Measurements from ENCODE around the gene AGAP1. TPM values are rescaled to one million over a fixed set of nuclear protein-coding genes. Genes with fewer than 3 reads are reported as not detected.

AGAP1 gene
- total RNA-seq, 2 experiments from 2014 or later = 2.4 to 4.5 TPM

GRCh38 chr2:235983016-235983415 lies 489.2 kb downstream of the AGAP1 start:
- Mint-ChIP-seq H3K4me3 (no peak overlapping the region), H3K27ac (no peak overlapping the region), H3K27me3 (no peaks in the 10 kb centered on the region), H3K36me3 (no peaks in the 10 kb centered on the region), H3K4me1 (no peaks in the 10 kb centered on the region), H3K9me3 (no peaks in the 10 kb centered on the region)
- POLR2A ChIA-PET = no interaction called here
- ATAC-seq (ENCODE audit: low read depth) (no peak), DNase-seq (no peak)

- Mint-ChIP-seq H3K9me3 (peaks cover 3% of the 10 kb centered on the region), H3K4me1 (no peaks in the 10 kb centered on the region), H3K36me3 (no peaks in the 10 kb centered on the region), H3K27ac (no peak overlapping the region), H3K4me3 (no peak overlapping the region), H3K27me3 (no peaks in the 10 kb centered on the region)
- DNase-seq (no peak), ATAC-seq (ENCODE audit: low read depth) (no peak)
- POLR2A ChIA-PET = no interaction called here
Observed at GRCh38 chr2:235984552-235984951, 490.7 kb downstream of the AGAP1 start.

- ATAC-seq (ENCODE audit: low read depth) (no peak), DNase-seq (no peak)
- POLR2A ChIA-PET = no interaction called here
- Mint-ChIP-seq H3K9me3 (peaks cover 3% of the 10 kb centered on the region), H3K4me3 (no peak overlapping the region), H3K27ac (no peak overlapping the region), H3K27me3 (no peaks in the 10 kb centered on the region), H3K36me3 (no peaks in the 10 kb centered on the region), H3K4me1 (no peaks in the 10 kb centered on the region)
Observed at GRCh38 chr2:235986361-235986760, 492.5 kb downstream of the AGAP1 start.

DNA sequence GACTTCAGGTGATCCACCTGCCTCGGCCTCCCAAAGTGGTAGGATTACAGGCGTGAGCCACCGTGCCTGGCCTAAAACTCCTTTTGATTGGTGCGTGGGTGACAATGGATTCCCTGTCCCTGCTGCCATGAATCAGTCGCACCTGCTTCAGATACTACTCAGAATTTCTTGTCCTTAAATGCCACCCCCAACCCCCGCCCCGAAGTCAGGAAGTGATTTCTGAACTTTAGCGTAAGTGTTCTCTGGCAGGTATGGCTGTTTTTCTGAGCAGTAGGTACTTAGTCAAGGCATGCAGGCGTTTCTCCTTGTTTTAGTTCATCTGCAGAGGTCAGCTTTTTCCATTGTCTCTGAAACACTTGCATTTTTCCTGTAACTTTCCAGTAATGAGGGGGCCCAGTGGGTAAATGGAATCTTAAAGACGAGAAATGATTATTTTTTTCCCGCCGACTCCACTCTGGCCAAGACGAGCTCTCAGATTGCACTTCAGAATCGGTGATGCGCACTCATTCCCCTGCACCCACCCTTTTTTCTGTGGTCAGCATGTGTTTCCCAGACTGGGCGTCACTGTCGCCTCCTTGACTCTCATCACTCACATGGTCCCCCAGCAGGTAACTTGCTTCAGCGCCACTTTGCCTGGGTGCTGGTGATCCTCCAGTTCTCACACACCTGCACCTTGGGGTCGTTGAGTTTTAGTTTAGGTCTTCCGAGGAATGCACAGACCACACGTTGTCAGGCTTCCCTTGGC lies 494.6 kb downstream of the AGAP1 start:
- H3K4me3 Mint-ChIP-seq = no peak overlapping the region
- DNase-seq = no peak
- H3K27ac Mint-ChIP-seq = no peak overlapping the region
- no peaks in the 10 kb centered on the region for H3K27me3 Mint-ChIP-seq
- no peaks in the 10 kb centered on the region for H3K36me3 Mint-ChIP-seq
- no peak for ATAC-seq (ENCODE audit: low read depth)
- peaks cover 3% of the 10 kb centered on the region for H3K9me3 Mint-ChIP-seq
- POLR2A ChIA-PET = no interaction called here
- no peaks in the 10 kb centered on the region for H3K4me1 Mint-ChIP-seq

- H3K36me3 Mint-ChIP-seq = no peaks in the 10 kb centered on the region
- ATAC-seq (ENCODE audit: low read depth) (no peak), DNase-seq (no peak)
- H3K27me3 Mint-ChIP-seq = no peaks in the 10 kb centered on the region
- no peaks in the 10 kb centered on the region for H3K4me1 Mint-ChIP-seq
- POLR2A ChIA-PET = no interaction called here
- no peak overlapping the region for H3K27ac Mint-ChIP-seq
- no peak overlapping the region for H3K4me3 Mint-ChIP-seq
- H3K9me3 Mint-ChIP-seq = peaks cover 3% of the 10 kb centered on the region
Observed at GRCh38 chr2:235989591-235989990, 495.7 kb downstream of the AGAP1 start.

DNA sequence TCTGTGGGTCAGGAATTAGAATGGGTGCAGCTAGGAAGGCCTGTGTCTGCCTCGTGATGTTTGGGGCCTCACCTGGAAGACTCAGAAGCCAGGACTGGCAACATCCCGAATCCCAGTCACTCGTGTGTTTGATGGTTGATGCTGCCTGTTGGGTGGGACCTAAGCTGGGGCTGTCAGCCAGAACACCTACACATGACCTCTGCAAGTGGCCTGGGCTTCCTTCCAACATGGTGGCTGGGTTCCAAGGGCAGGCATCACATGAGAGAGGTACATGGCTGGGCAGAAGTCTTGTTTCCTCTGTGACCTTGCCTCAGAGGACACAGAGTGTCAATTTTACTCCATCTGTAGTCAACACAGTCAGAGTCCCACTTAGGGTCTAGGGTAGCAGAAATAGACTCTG lies 496.5 kb downstream of the AGAP1 start:
- Mint-ChIP-seq H3K27ac (no peak overlapping the region), H3K36me3 (no peaks in the 10 kb centered on the region), H3K9me3 (peaks cover 3% of the 10 kb centered on the region), H3K4me3 (no peak overlapping the region), H3K27me3 (no peaks in the 10 kb centered on the region), H3K4me1 (no peaks in the 10 kb centered on the region)
- DNase-seq (no peak), ATAC-seq (ENCODE audit: low read depth) (no peak)
- POLR2A ChIA-PET = no interaction called here

GRCh38 chr2:235992024-235992423 lies 498.2 kb downstream of the AGAP1 start:
- ATAC-seq (ENCODE audit: low read depth) = no peak
- no peaks in the 10 kb centered on the region for H3K27me3 Mint-ChIP-seq
- H3K36me3 Mint-ChIP-seq = no peaks in the 10 kb centered on the region
- no peak for DNase-seq
- H3K9me3 Mint-ChIP-seq = peaks cover 3% of the 10 kb centered on the region
- H3K27ac Mint-ChIP-seq = no peak overlapping the region
- H3K4me1 Mint-ChIP-seq = no peaks in the 10 kb centered on the region
- POLR2A ChIA-PET = no interaction called here
- H3K4me3 Mint-ChIP-seq = no peak overlapping the region

- H3K4me1 Mint-ChIP-seq = no peaks in the 10 kb centered on the region
- H3K36me3 Mint-ChIP-seq = no peaks in the 10 kb centered on the region
- no peaks in the 10 kb centered on the region for H3K9me3 Mint-ChIP-seq
- ATAC-seq (ENCODE audit: low read depth) (no peak), DNase-seq (no peak)
- peaks cover 4% of the 10 kb centered on the region for H3K27me3 Mint-ChIP-seq
- H3K4me3 Mint-ChIP-seq = no peak overlapping the region
- H3K27ac Mint-ChIP-seq = no peak overlapping the region
- POLR2A ChIA-PET = no interaction called here
Observed at GRCh38 chr2:235996419-235996818, 502.6 kb downstream of the AGAP1 start.

DNA sequence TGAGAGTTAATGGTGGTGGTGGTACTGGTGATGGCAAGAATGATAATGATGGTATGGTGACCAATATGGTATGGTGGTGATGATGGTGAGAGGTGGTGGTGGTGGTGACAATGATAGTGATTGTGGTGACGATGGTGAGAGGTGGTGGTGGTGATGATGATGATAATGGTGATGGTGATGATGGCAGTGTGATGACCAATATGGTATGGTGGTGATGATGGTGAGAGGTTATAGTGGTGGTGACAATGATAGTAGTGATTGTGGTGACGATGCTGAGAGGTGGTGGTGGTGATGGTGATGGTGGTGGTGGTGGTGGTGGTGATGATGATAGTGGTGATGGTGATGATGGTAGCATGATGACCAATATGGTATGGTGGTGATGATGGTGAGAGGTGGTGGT lies 505.2 kb downstream of the AGAP1 start:
- DNase-seq (no peak), ATAC-seq (ENCODE audit: low read depth) (no peak)
- H3K4me3 Mint-ChIP-seq = no peak overlapping the region
- H3K27ac Mint-ChIP-seq = no peak overlapping the region
- H3K27me3 Mint-ChIP-seq = peaks cover 4% of the 10 kb centered on the region
- POLR2A ChIA-PET = no interaction called here
- no peaks in the 10 kb centered on the region for H3K4me1 Mint-ChIP-seq
- no peaks in the 10 kb centered on the region for H3K36me3 Mint-ChIP-seq
- no peaks in the 10 kb centered on the region for H3K9me3 Mint-ChIP-seq

DNA sequence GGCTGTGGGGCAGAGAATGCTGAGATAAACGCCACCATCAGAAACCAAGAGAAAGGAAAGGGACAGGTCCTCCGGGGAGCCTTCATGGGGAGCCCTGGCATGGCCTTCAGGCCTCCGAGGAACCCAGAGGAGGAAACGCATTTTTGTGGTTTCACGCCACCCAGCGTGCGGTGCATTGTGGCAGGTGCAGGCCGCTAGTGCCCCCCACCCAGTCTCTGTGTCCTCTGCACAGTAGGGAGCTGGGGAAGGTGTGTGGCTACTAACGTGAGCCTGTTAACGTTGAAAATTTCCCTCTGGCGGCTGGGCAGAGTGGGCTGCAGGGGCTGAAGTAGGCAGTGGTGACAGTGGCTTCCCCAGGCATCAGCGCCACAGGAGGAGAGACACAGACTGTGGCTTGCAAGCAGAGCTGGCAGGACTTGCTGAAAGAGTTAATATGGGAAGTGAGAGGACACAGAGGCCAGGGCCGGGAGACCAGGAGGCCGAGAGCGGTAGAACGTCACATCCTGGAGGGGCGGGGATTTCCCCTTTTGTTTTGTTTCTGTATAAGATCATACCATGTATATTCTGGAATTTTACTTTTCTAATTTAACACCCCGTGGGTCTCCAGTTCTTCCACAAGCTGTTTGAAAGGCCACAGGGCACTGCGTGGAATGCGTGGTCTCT lies 507.5 kb downstream of the AGAP1 start:
- ATAC-seq (ENCODE audit: low read depth) (no peak), DNase-seq (no peak)
- H3K27me3 Mint-ChIP-seq = peaks cover 4% of the 10 kb centered on the region
- POLR2A ChIA-PET = no interaction called here
- no peak overlapping the region for H3K27ac Mint-ChIP-seq
- no peak overlapping the region for H3K4me3 Mint-ChIP-seq
- no peaks in the 10 kb centered on the region for H3K36me3 Mint-ChIP-seq
- no peaks in the 10 kb centered on the region for H3K4me1 Mint-ChIP-seq
- H3K9me3 Mint-ChIP-seq = no peaks in the 10 kb centered on the region

GRCh38 chr2:236001854-236002253 lies 508.0 kb downstream of the AGAP1 start:
- DNase-seq (no peak), ATAC-seq (ENCODE audit: low read depth) (no peak)
- Mint-ChIP-seq H3K4me3 (no peak overlapping the region), H3K27me3 (peaks cover 4% of the 10 kb centered on the region), H3K4me1 (no peaks in the 10 kb centered on the region), H3K27ac (no peak overlapping the region), H3K9me3 (no peaks in the 10 kb centered on the region), H3K36me3 (no peaks in the 10 kb centered on the region)
- POLR2A ChIA-PET = no interaction called here

DNA sequence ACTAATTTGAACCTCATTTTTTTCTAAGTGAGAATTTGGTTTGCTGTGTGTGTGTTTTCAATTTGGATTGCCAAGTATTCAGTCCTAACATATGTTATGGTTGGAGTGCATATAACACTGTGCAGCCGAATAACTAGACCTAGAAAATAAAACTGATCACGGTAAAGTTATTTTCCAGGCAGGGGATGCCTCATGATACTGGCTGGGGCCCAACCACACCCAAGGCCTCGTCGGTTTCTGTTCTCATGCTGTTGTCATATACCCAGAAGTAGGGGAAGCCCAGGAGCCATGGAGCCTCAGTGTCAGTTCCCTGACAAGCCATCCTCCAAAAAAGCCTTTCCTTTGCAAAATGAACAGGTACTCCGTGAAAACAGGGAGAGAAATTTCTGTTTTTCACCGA lies 514.2 kb downstream of the AGAP1 start:
- Mint-ChIP-seq H3K9me3 (no peaks in the 10 kb centered on the region), H3K4me3 (no peak overlapping the region), H3K27me3 (no peaks in the 10 kb centered on the region), H3K27ac (no peak overlapping the region), H3K4me1 (no peaks in the 10 kb centered on the region), H3K36me3 (no peaks in the 10 kb centered on the region)
- no peak for ATAC-seq (ENCODE audit: low read depth)
- POLR2A ChIA-PET = no interaction called here
- DNase-seq = no peak

DNA sequence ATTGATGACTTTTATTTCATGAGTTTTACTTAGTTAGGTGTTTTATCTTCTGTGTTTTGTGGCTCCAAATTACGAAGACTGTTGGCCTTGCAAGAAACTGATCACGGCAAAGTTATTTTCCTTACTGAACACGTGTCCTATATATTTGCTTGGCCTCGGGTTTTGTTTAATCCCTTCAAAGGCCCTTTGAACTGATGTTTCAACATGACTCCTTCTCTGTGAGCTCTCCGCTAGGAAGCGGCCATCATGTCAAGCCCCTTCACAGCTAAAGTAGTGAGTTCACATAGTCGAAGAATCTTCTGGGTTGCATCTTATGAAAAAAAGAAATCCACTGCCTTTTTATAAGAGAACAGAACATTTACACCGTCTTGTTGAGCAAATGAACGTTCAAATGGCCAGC lies 515.0 kb downstream of the AGAP1 start:
- no peaks in the 10 kb centered on the region for H3K9me3 Mint-ChIP-seq
- ATAC-seq (ENCODE audit: low read depth) = no peak
- H3K4me1 Mint-ChIP-seq = no peaks in the 10 kb centered on the region
- no peaks in the 10 kb centered on the region for H3K36me3 Mint-ChIP-seq
- H3K4me3 Mint-ChIP-seq = no peak overlapping the region
- no peak overlapping the region for H3K27ac Mint-ChIP-seq
- no peak for DNase-seq
- POLR2A ChIA-PET = no interaction called here
- no peaks in the 10 kb centered on the region for H3K27me3 Mint-ChIP-seq

GRCh38 chr2:236010920-236011685 lies 517.3 kb downstream of the AGAP1 start:
- Mint-ChIP-seq H3K36me3 (no peaks in the 10 kb centered on the region), H3K4me1 (no peaks in the 10 kb centered on the region), H3K27ac (no peak overlapping the region), H3K9me3 (no peaks in the 10 kb centered on the region), H3K27me3 (peaks cover 8% of the 10 kb centered on the region), H3K4me3 (no peak overlapping the region)
- POLR2A ChIA-PET = no interaction called here
- DNase-seq (no peak), ATAC-seq (ENCODE audit: low read depth) (no peak)
